Keratinocyte (primary cell): Measurements from ENCODE around the gene KSR2. TPM values are rescaled to one million over a fixed set of nuclear protein-coding genes. Genes with fewer than 3 reads are reported as not detected.

ENCODE experiments used
- DNase-seq: peaks from one replicate; pipeline ENCODE4 v3.0.0-alpha.2; 2011; ENCODE audit warnings: low read depth, missing footprints, low spot score
- FAIRE-seq: peaks from 2 replicates; lab custom pipeline; 2011; peaks lifted over from hg19 to GRCh38; lab: Jason Lieb, UNC
- H2AFZ ChIP-seq: 2 replicates; pipeline ENCODE4 v1.6.0; 2012; ENCODE audit warnings: low read length, control low read depth, inconsistent platforms; ENCODE audit not compliant: control insufficient read depth
- H3K27ac ChIP-seq: 2 replicates; pipeline ENCODE4 v1.5.1; 2011; ENCODE audit warnings: low read length; ENCODE audit not compliant: control insufficient read depth, insufficient read depth
- H3K27me3 ChIP-seq: 3 replicates; pipeline ENCODE4 v1.6.0; 2011; ENCODE audit warnings: low read length; ENCODE audit not compliant: control insufficient read depth, insufficient read depth; ENCODE audit errors: extremely low read depth
- H3K36me3 ChIP-seq, 2 experiments: 2 replicates in 1 of 2; 3 replicates in 1 of 2; pipeline ENCODE4 v1.5.1; 2011; ENCODE audit warnings: low read length in 2 of 2, mild to moderate bottlenecking in 1 of 2; ENCODE audit not compliant: control insufficient read depth in 2 of 2, insufficient read depth in 2 of 2; ENCODE audit errors: extremely low read depth in 1 of 2
- H3K4me1 ChIP-seq: 3 replicates; pipeline ENCODE4 v1.5.1; 2011; ENCODE audit warnings: low read length; ENCODE audit not compliant: control insufficient read depth, insufficient read depth; ENCODE audit errors: extremely low read depth
- H3K4me2 ChIP-seq: 3 replicates; pipeline ENCODE4 v1.6.0; 2011; ENCODE audit warnings: low read depth, low read length; ENCODE audit not compliant: control insufficient read depth, insufficient read depth; ENCODE audit errors: extremely low read depth
- H3K4me3 ChIP-seq, 3 experiments: fragments of 200-600 bp in 1 of 3; sonication (generic) in 1 of 3; 2 replicates in 2 of 3; 3 replicates in 1 of 3; pipeline ENCODE4 v1.5.1; 2011 to 2016; ENCODE audit warnings: low read length in 3 of 3, mild to moderate bottlenecking in 3 of 3, control low read depth in 2 of 3, inconsistent platforms in 1 of 3, low read depth in 1 of 3, mixed read lengths in 1 of 3, mixed run types in 1 of 3, moderate library complexity in 1 of 3; ENCODE audit not compliant: control insufficient read depth in 2 of 3, insufficient read depth in 2 of 3; ENCODE audit errors: extremely low read depth in 1 of 3
- H3K79me2 ChIP-seq: 2 replicates; pipeline ENCODE4 v1.6.0; 2012; ENCODE audit warnings: low read length; ENCODE audit not compliant: control insufficient read depth, insufficient read depth
- H3K9ac ChIP-seq: 3 replicates; pipeline ENCODE4 v1.6.0; 2011; ENCODE audit warnings: low read length; ENCODE audit not compliant: control insufficient read depth, insufficient read depth; ENCODE audit errors: extremely low read depth
- H3K9me1 ChIP-seq: 3 replicates; pipeline ENCODE4 v1.6.0; 2011; ENCODE audit warnings: low read length; ENCODE audit not compliant: control insufficient read depth, insufficient read depth; ENCODE audit errors: extremely low read depth
- H3K9me3 ChIP-seq: 2 replicates; pipeline ENCODE4 v1.5.1; 2012; ENCODE audit warnings: low read depth, low read length; ENCODE audit not compliant: control insufficient read depth
- H4K20me1 ChIP-seq: 3 replicates; pipeline ENCODE4 v1.6.0; 2011; ENCODE audit warnings: low read length; ENCODE audit not compliant: control insufficient read depth, insufficient read depth; ENCODE audit errors: extremely low read depth
- CTCF ChIP-seq, 3 experiments: IDR thresholded peaks in 1 of 3; conservative IDR thresholded peaks in 1 of 3; optimal IDR thresholded peaks in 1 of 3; 2 replicates in 2 of 3; 3 replicates in 1 of 3; pipeline versions ENCODE3 to v1.5.1; 2011; ENCODE audit warnings: low read length in 3 of 3, mild to moderate bottlenecking in 3 of 3, moderate library complexity in 2 of 3, control low read depth in 1 of 3, inconsistent platforms in 1 of 3; ENCODE audit not compliant: insufficient read depth in 2 of 3; ENCODE audit errors: extremely low read depth in 1 of 3
- EZH2 ChIP-seq: IDR thresholded peaks from one replicate; pipeline ENCODE4 v1.6.1; 2012; ENCODE audit warnings: inconsistent platforms, mild to moderate bottlenecking, low read length, moderate library complexity
- dilution Hi-C: fragments of 300-500 bp; cut with MboI; formaldehyde crosslinking; loops from one replicate; pipeline ENCODE4 v1.7.0; 2020; ENCODE audit warnings: low sequenced_read_pairs; ENCODE audit not compliant: extremely low pct_ligation_motif_present
- polyA plus RNA-seq, 5 experiments: library from polyadenylated mRNA; depleted of rRNA in 3 of 5; stranded (reverse) in 3 of 5; stranded (forward) in 1 of 5; unstranded in 1 of 5; fragments of >200 nt; gene quantifications; 1 replicate in 1 of 5; 2 replicates in 3 of 5; 3 replicates in 1 of 5; pipeline versions ENCODE4 v1.2.1 to v1.2.3, GENCODE V29; 2011 to 2012; ENCODE audit warnings: missing spikeins in 2 of 5, low read depth in 1 of 5, low replicate concordance in 1 of 5

Gene KSR2
- polyA plus RNA-seq, 1 donor (not counting 4 experiments of a cell fraction or from before 2014, with no cell fraction given), result 0.01 TPM

- dilution Hi-C loops, result no loop called here
- no peak overlapping the region for H3K27ac ChIP-seq
- no peak overlapping the region for H2AFZ ChIP-seq
- no peak for FAIRE-seq
- H3K4me2 ChIP-seq, result no peak overlapping the region
- H3K36me3 ChIP-seq, result no peaks in the 10 kb centered on the region
- no peak for TF ChIP-seq CTCF (optimal IDR thresholded peaks at IDR 0.05 in 1 of 3, IDR thresholded peaks at IDR 0.05 in 1 of 3, conservative IDR thresholded peaks at IDR 0.05 in 1 of 3; ENCODE audit: extremely low read depth in 1 of 3, insufficient read depth in 2 of 3, low read length in 3 of 3)
- TF ChIP-seq EZH2, result no peak
- H4K20me1 ChIP-seq, result no peaks in the 10 kb centered on the region
- H3K27me3 ChIP-seq, result no peaks in the 10 kb centered on the region
- no peak overlapping the region for H3K4me3 ChIP-seq
- H3K9ac ChIP-seq, result no peak overlapping the region
- H3K9me1 ChIP-seq, result no peaks in the 10 kb centered on the region
- H3K79me2 ChIP-seq, result no peaks in the 10 kb centered on the region
- H3K9me3 ChIP-seq, result no peaks in the 10 kb centered on the region
- H3K4me1 ChIP-seq, result peaks cover 5% of the 10 kb centered on the region
- no peak for DNase-seq
Observed at GRCh38 chr12:117903110-117903840, 65.5 kb downstream of the KSR2 start.

GRCh38 chr12:117901631-117902030 is 67.2 kb downstream of the KSR2 start:
- H3K4me1 ChIP-seq, result peaks cover 5% of the 10 kb centered on the region
- FAIRE-seq (no peak), DNase-seq (no peak)
- dilution Hi-C loops, result no loop called here
- no peak overlapping the region for H3K4me3 ChIP-seq
- no peak for TF ChIP-seq EZH2
- no peak for TF ChIP-seq CTCF (optimal IDR thresholded peaks at IDR 0.05 in 1 of 3, IDR thresholded peaks at IDR 0.05 in 1 of 3, conservative IDR thresholded peaks at IDR 0.05 in 1 of 3; ENCODE audit: extremely low read depth in 1 of 3, insufficient read depth in 2 of 3, low read length in 3 of 3)
- H3K9ac ChIP-seq, result no peak overlapping the region
- H3K9me3 ChIP-seq, result no peaks in the 10 kb centered on the region
- no peaks in the 10 kb centered on the region for H3K36me3 ChIP-seq
- H4K20me1 ChIP-seq, result no peaks in the 10 kb centered on the region
- H3K9me1 ChIP-seq, result no peaks in the 10 kb centered on the region
- no peak overlapping the region for H2AFZ ChIP-seq
- no peak overlapping the region for H3K4me2 ChIP-seq
- H3K27me3 ChIP-seq, result no peaks in the 10 kb centered on the region
- H3K27ac ChIP-seq, result no peak overlapping the region
- H3K79me2 ChIP-seq, result no peaks in the 10 kb centered on the region
